Tibial nerve (tissue), 4 donors: Measurements from ENCODE around the gene CDH4.

ENCODE experiments used
- CTCF ChIP-seq, 5 experiments: fragments of 200-600 bp in 3 of 5; fragments of 450-650 bp in 2 of 5; sonication (generic) in 3 of 5; IDR thresholded peaks; one replicate each; pipeline ENCODE4 v1.5.1; 2016 to 2019; ENCODE audit warnings: antibody characterized with exemption in 5 of 5, mild to moderate bottlenecking in 3 of 5, moderate library complexity in 2 of 5
- EP300 ChIP-seq, 2 donors: sonication (generic); formaldehyde crosslinking; IDR thresholded peaks; one replicate each; pipeline ENCODE4 v1.6.1; 2017; ENCODE audit warnings: antibody characterized with exemption in 2 of 2, mild to moderate bottlenecking in 1 of 2
- POLR2A ChIP-seq, 2 donors: fragments of 450-650 bp; IDR thresholded peaks; one replicate each; pipeline ENCODE4 v1.6.1; 2017; ENCODE audit warnings: antibody characterized with exemption in 2 of 2, mild to moderate bottlenecking in 2 of 2, moderate library complexity in 2 of 2

GRCh38 chr20:61660559-61660958 lies 408.5 kb downstream of the CDH4 start:
- TF ChIP-seq POLR2A (IDR thresholded peaks at IDR 0.05), result no peak
- no peak for TF ChIP-seq CTCF (IDR thresholded peaks at IDR 0.05)
- no peak for TF ChIP-seq EP300 (IDR thresholded peaks at IDR 0.05)
